Activated naive CD4-positive, alpha-beta T cell (primary cell): ENCODE data around the gene ENPP3.
A peak's percentile ranks its signal among the peaks of the same experiment; 100 is the strongest.

Source experiments
- DNase-seq, 4 experiments: peaks; one replicate each; lab custom pipeline; 2025; lab: John Stamatoyannopoulos, UW

The ENPP3 gene

DNA sequence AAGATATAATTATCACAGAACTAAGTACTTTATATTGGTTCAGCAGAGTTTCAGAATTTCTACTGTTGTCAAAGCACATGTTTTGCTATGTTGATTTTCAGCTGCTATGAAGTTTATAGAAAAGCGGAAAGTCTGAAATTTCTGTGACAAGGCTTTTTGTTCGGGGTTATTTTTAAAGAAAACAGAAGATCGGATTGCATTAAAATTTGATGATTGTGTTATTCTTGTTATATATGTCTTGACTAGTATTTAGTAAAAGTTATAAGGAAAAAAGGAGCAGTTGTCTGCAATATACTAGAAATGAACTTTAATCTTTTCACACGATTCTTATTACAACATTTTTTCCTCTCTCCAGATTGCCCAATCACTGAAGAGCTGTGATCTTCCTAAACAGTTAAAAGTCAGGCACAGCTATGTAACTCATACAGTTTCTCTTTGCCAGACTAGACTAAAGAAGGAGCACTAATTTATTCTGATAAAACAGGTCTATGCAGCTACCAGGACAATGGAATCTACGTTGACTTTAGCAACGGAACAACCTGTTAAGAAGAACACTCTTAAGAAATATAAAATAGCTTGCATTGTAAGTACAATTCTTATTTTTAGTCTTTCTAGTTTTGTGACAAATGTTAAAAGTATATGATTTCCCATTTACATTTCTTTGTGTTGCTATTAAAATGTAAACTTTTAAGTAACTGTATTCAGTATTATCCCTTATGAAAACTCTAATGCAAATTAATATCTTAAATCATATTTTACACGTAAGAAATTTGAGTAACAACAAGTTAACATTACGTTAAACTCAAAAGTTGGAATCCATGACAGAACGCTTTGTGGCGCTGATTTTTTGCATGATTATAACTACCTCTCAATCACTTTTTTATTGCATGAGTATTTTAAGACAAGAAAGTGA is at the start of gene ENPP3:
ENPP3 (plus strand) TSS at position 423 of the 913 bp plus-strand sequence; CDS start at position 506, 83 bp downstream.
- no peak for DNase-seq

DNA sequence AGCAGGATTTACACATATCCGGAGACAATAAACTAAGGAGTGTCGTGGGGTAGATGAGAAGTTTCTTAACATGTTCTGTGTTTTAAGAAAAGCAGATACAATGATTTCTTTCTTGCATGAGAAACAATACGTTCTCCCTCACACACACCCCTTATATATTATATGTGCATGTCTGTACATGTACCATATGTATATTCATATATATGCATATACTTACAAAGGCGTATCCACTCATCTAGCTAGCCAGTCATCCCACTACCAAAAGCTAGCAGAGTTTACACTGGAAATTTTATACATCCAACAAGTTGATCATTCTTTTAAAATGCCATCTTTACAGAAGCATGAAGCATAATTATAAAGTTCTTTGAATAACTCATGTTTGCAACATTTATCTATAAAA is 49.2 kb upstream of the ENPP3 start:
- no peak for DNase-seq

DNA sequence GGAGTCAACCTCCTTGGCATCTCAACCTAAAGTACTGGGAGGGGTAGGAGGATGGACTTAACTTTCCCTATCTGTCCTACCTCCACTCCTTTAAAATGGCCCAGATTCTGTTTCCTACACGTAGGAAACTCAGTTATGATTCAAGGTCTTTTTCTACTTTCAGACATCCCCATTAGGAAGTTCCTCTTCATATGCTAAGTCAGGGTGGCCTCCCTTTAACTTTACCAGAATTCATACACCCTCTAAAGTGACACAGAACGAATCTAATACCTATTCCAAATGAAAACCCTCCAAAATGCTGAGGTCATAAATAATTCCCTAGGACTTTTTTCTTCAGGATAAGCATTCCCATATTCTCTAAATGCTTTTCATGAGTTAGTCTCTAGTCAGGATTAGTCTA is 48.5 kb upstream of the ENPP3 start:
- DNase-seq: no peak

DNA sequence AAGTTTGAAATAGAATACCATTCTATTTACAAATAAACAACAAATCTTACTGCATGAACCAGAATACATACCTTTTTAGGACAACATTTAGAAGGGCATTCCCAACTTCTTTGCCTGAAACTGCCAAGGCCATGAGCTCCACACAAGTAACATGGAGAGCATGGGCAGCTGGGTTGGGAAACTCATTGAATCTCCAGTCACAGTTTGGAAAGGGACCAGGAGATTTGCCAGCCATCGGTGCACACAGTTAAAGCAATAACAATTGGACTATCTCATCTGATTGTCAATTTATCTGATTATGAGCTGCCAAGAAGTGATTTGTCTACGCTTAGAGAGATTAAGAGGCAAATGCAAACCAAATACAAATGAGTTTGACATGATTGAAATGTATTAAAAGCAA is 44.2 kb upstream of the ENPP3 start:
- DNase-seq: no peak

DNA sequence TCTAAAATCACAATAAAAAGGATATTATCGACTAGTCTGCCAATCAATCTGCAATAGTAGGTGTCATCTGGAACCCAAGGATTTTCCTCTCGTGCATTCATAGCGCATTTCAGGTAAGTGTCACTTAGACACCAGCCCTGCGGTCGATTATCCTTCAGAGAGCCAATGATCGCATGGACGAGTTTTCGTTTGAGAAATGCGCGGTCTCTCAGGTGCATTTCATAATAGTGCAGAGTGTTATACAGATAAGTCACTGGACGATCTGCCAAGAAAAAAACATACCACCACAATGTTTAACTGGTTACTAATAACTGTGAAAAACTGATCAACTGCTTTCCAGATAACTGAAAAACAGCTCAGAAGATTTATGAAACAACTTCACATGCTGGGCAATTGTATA is 43.0 kb upstream of the ENPP3 start:
- no peak for DNase-seq

DNA sequence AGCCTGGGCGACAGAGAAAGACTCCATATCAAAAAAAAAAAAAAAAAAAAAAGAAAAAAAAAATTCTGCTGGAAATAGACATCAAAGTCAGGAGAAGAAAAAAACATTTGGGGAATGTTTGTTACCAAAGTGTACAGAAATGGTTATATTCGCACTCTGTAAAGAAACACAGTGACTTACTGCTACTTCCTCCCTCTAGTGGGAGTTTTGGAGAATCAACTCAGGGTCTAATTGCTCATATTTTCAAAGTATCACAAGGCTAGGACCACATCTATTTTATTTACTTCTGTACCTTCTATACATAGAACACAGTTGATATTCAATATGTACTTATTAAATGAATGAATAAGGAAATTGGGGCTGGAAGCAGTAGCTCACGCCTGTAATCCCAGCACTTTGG is 39.7 kb upstream of the ENPP3 start:
- no peak for DNase-seq

DNA sequence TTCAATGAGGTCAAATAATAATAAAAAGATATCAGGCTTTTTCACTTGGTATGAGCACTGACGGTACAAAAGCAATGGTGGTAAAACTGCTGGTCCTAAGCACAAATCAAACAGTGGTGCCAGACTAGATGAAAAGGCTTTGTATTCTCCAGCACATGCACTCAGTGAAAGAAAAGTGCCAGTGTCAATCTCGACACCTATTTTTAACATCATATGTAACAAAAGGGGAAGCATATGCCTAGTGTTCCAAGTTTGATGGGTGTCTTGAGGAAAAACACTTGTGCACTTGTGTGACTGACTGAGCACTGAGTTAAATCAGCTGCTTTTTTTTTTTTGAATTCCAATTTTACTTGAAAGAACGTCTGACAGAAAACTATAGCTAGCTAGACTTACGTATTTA is 36.4 kb upstream of the ENPP3 start:
- DNase-seq: no peak

DNA sequence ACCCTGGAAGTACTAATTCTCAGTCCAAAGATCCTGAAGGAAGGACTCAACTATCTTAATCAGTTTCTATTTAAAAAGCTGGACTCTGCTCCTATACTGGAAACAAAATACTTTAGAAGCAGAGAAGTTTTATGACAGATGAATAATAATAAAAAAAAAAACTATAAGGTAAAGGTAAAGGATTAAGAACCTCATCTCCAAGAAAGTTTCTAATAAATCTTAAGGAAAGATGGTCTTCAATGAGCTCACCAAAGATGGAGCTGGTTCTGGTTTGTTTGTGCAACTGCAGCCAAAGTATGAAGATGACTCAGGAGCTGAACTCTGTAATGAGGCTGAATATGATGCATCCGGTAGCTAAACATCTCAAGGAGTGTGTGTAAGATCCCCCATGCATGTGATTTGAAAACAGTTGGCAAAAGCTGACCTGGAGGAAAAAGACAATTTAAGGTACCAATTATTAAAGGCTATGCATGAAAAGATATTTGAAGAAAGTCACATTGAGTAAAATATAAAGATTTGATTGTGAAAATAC is 34.3 kb upstream of the ENPP3 start:
- no peak for DNase-seq

DNA sequence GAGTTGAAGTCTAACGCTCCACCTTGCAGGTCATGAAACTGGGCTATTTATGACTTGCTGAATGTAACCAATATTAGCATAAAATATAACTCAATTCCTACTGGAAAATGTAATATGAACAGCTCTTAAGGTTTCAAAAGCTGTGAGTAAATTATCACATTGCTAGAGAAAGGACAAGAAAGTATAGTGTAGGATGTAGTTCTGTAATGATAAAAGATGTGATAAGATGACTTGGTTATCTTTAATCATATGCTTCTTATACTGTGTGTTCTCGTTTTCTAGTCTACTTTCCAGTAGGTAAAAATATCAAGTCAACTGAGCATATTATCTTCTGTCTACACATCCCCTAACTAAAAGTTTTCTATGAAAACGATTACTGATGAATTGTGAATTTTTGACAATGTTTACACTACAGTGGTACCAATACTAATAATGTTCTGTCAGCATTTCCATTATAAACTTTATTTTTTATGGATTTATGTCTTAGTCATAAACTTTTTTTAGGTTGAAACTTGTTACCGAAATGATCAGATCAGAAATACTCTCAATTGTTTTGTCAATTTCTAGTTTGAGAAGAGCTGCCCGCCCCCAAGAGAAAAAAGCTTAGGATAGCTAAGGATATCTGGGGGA is 23.7 kb upstream of the ENPP3 start:
- DNase-seq: no peak

DNA sequence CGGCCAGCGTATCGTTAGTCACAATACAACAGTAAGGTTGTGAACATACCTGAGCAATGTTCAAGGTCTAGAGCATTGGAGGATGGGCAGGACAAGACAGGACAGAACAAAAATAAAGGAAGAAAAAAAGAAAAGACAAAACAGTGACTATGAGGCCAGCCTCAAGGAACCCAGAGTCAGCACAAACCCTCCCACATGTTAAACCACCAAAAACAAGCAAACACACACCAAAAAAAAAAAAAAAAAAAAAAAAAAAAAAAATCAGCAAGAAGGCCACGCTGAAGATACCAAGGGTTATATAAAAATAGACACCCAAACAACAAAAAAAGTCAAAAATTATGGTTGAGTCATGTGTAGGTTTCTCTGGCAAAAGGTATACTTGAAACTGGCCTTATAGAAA is 21.8 kb upstream of the ENPP3 start:
- DNase-seq: no peak

DNA sequence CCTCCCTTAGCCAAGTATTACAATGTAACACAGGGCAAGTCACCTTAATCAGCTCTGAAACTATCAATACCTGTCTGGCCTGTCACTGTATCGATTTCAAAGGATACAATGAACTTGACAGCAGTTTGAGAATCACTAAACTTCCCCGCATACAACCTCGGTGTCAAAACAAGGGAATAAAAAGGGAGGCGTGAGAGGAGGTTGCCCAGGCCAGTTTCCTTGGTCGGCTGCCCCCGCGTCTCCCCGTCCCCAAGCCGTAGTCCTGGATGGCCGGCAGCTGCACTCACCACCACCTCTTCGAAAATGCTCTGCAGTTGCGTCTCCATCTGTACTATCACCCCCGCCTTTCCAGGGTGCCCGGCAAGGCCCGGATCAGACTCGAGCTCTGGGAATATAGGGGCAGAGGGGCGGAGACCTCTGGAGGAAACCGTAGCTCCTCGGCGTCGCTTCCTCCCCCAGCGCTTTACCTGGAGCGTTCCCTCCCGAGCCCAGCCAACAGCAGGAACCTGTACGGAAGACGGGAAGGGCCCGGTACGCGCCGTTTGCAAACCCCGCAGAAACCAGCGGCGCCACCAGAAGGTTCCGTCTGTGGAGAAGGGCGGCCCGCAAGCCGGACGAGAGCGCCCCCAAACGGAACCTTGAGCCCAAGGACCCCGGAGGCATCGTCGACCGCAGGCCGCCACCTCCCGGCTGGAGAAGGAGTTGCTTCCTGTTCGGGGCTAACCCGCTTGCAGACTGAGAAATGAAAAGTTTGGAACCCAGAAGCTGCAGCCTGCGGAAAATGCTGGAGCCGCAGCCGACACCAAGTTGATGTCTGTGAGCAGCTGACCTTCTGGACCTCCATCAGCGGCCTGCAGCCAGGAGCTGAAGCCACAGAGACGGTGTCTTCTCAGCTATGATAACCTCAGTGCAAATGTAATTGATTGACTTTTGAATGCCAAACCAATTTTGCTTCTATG is 9.1 kb upstream of the ENPP3 start, which contains the start of gene MED23:
MED23 (minus strand) TSS at position 519 of the 959 bp plus-strand sequence; CDS start at position 326, 193 bp downstream.
- peak; percentile 95 to 97 (median 96) for DNase-seq

DNA sequence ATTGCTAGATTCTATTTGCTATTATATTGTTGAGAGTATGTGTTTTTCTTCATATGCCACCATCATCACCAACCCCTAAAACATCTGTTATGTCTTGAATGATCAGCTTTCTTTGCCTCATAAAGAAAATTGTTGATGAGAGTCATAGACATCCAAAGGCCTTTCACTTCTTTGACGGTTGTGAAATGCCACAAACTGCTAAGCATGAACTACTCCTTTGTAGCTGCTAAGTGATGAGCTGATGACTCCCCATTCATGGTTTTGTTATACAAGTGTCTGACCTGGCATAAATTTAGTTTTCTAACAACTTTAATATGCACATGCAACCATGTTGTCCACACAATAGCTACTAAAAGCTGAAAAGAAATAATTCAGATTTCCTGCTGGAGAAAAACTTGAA is 8.4 kb upstream of the ENPP3 start:
- no peak for DNase-seq

DNA sequence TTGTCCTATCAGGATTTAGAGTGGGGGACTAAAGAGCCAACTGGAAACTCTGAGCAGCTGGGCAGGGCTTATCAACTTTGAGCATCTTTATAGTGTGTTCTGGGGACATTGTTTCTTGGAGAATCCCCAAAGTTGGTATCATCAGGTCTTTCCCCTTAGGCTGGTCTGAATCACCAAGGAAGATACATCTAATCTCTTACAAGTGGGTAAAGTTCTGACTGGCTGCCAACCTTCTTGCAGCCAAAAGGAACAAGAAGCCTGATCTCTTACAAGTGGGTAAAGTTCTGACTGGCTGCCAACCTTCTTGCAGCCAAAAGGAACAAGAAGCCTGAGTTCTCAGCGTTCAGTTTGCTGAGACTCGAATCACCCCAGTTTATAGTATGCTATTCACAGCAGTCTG is 7.5 kb upstream of the ENPP3 start:
- no peak for DNase-seq

DNA sequence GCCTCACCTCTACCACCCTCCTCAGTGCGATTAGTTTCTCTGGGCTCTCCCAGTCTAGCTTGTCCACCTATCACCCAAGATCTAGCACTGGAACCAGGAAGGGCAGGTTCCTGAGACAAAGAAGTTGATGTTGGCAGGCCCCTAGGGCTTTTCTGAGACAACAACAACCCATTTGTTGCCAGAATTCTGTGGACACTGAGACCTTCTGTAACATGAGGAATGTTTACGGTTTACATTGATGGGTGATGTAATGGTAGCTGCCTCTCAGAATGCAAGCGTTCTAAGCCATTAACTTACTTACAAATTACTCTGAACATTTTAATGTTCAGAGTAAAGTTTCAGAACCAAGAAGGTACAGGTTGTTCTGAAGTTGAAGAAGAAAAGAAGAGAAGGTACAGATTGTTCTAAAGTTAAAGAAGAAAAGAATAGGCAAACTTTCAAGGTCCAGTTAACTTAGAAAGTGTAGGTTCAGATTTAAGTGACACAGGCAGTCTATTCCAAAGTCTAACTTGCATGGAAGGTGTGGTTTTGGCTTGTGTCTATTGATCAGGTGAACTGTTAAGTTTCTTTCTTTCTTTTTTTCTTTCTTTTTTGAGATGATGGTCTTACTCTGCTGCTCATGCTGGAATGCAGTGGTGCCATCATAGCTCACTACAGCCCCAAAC is 5.3 kb upstream of the ENPP3 start:
- DNase-seq: no peak

DNA sequence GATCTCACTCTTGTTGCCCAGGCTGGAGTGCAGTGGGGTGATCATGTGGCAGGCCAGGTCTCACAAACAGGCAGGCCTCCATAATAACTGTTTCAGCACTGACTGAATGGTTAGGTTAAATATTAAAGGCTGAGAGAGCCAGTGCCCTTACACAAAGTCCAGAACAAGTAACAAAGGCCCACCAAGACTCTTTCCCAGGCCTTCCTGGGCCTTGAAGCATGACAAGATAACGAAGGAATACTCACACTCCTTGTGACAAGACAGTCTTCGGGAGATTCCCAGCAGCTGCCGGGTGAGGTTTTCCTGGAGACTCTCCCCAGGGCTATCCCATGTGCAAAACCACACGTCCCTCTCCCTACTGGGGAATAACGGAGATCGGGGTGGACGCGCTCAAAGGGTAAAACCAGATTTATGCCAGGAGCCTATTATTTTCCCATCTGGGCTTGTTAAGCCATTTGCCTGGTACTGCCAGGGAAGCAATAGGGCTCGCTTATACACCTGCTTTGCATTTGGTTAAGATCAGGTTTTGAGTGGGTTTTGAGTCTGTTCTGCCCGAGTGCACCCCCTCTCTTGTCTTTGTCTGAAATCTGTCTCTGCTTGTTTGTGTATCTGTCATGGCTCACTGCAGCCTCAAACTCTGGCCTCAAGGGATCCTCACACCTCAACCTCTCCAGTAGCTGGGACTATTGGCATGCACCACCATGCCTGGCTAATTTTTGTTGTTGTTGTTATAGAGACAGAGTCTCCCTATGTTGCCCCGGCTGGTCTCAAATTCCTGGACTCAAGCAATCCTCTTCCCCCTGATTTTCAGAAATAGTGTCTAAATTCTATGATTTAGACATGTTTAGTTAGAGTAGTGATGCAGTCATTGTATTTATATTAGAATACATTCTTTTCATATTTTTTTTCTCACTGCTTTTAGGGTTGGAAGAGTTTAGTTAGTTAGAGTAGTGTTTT is 1.4 kb upstream of the ENPP3 start:
- no peak for DNase-seq

DNA sequence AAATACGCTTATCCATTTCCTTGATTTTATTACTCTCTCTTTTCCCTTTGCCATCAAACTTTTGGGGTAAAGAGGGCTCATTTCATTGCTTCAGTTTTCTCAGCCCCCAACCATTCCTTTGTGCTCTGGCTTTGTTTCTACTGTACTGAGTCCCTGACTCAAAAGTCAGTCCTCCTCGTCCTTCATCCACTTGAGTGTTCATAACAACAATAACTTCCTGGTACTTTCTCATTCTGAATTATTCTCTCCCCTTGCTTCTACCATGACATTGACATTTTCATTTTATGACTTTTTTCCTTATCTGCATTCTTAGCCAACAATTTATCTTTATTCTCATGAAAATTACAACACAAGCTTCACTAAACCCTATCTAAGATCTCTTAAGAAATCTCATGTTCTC is 911 bp downstream of the ENPP3 start:
- no peak for DNase-seq

DNA sequence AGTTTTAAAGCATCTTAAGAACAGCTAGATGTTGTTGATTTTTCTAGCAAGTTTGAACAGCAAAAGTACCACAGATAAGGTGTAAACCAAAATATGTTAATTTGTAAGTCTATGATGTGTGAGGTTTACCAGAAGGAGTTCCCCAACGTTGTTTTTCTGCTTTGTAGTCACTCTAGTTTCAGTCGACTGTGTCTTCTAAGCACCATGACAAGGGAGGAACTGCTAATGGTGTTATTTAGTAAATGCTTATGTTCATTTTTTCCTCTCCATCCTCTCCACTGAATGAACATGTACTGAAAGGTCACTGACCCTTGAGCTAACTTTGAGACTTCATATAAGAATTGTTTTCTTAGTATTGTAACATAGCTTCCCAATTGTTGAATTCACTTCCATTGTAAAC is 3.0 kb downstream of the ENPP3 start:
- DNase-seq: no peak

DNA sequence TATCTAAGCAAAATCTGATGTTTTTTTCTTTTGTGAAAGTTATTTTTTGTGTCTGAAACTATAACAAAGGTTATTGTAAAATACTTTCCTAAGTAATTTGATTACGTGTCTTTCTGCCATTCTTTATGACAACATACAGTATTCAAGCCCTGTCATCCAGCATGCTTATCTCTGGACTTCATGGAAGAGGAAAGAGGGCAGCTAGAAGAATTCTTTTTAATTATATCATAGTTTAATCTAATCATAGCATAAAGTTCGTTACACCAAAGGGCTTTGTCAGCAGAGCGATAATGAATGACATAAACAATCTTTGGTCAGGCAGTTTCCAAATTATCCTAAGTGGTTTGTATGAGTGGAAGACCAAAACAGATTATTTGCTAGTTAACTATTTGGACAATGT is 3.5 kb downstream of the ENPP3 start:
- DNase-seq: no peak

DNA sequence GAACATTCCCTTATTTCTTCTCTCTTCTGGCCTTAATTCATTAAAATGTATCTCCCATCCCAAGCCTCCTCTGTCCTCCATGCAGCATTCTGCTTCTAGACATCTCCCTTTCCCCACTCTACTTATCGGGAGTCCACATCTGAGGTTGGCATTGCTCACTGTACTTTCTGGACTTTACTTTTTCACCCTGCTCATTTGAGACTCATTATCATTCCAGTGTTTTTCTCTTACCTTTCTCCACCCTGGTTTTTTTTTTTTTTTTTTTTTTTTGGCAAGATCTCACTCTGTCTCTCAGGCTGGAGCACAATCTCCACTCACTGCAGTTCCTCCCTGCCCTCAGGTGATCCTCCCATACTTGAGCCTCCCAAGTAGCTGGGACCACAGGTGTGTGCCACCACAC is 4.5 kb downstream of the ENPP3 start:
- no peak for DNase-seq

DNA sequence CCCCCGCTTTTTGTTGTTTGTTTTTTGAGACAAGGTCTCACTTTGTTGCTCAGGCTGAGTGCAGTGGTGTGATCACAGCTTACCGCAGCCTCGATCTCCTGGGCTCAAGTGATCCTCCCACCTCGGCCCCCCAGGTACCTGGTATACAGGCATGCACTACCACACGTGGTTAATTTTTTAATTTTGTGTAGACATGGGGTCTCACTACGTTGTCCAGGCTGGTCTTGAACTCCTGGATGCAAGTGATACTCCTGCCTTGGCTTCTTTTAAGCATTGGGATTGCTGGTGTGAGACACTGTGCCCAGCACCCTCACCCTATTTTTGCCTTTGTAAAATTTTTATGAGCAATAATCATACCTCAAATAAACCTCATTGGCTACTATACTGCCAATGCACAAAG is 5.5 kb downstream of the ENPP3 start:
- DNase-seq: no peak
